ENCODE data around the gene DDX27. TPM values are rescaled to one million over a fixed set of nuclear protein-coding genes. Genes with fewer than 3 reads are reported as not detected.
"Not testable (repeated sequence)": the region's sequence is repeated elsewhere in the genome, so short reads cannot be mapped to it uniquely, and the experiment has no call there.

Gene DDX27, protein sequence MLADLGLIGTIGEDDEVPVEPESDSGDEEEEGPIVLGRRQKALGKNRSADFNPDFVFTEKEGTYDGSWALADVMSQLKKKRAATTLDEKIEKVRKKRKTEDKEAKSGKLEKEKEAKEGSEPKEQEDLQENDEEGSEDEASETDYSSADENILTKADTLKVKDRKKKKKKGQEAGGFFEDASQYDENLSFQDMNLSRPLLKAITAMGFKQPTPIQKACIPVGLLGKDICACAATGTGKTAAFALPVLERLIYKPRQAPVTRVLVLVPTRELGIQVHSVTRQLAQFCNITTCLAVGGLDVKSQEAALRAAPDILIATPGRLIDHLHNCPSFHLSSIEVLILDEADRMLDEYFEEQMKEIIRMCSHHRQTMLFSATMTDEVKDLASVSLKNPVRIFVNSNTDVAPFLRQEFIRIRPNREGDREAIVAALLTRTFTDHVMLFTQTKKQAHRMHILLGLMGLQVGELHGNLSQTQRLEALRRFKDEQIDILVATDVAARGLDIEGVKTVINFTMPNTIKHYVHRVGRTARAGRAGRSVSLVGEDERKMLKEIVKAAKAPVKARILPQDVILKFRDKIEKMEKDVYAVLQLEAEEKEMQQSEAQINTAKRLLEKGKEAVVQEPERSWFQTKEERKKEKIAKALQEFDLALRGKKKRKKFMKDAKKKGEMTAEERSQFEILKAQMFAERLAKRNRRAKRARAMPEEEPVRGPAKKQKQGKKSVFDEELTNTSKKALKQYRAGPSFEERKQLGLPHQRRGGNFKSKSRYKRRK
- total RNA-seq, result 10 to 100 TPM; 40.5 to 52.7 TPM

DNA sequence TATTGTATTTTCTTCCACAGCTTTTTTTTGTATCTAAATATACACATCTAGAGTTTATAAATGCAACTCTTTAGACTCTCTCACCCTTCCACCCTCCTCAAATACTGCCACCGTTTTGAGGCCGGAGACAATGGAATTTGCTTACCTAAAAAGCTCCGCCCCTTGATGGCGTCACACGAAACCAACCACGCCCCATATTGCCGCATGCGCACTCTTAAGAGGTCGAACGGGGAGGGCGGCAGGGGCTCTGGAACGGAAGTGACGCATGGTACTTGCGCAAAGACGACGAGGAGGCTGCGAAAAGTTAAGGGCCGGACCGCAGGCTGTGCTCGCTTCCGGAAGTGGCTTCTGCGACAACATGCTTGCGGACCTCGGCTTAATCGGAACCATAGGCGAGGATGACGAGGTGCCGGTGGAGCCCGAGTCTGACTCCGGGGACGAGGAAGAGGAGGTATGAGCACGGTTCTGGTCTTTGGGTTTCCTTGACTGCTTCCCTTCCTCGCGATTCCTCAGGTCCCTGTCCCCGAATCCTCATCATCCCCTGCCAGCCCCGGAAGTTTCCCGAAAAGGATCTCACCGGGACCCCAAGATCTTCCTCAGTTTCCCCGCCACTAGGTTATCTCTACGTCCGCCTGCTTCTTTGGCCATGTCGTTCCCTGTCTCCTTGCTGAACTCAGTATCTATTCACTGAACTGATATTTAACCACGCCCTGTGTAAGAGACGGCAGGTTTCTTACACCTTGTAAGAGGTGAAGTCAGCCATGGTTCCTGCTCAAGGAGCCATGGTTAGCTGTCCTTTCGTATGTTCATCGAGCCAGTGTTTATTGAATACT lies at the start of gene DDX27:
DDX27 (plus strand) TSS at position 326 of the 833 bp plus-strand sequence; CDS start at position 359, 33 bp downstream.
- Mint-ChIP-seq H3K36me3 (peaks cover 22% of the 10 kb centered on the region), H3K4me3 (peak within 1 kb of the TSS; percentile 89), H3K4me1 (peaks cover 26% of the 10 kb centered on the region), H3K27ac (peak within 1 kb of the TSS; percentile 93), H3K9me3 (ENCODE audit: low read depth) (no peaks in the 10 kb centered on the region), H3K27me3 (no peaks in the 10 kb centered on the region)
- DNase-seq (peak; percentile 99), ATAC-seq (peak; percentile 94)
- CTCF ChIA-PET, result interaction anchor here (0.6 to 11.7 kb wide), 14 partner anchors 9 to 543 kb away, joined by 3 to 161 read pairs (median 4); partner anchors contain the start of gene STAU1

DNA sequence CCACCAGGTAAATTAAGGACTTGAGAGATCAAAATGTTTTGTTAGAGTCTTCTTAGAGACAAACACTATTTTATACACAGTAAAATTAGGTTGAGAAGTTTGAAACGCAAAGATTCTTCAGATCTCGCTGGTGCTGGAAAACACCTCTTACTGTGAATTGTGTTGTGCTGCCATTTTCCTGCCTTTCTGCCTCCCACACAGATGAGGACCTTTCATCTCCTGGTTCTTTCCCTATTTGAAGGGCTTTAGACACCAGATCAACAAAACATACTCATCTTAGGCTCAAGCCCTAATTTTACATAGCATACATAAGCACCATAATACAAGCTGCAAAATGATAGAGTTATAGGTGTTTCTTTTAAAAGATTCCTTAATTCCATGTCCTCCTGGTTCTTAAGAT lies 49.7 kb upstream of the DDX27 start:
- Mint-ChIP-seq H3K9me3 (ENCODE audit: low read depth) (no peaks in the 10 kb centered on the region), H3K27ac (peak overlapping the region; percentile 42), H3K27me3 (no peaks in the 10 kb centered on the region), H3K4me3 (no peak overlapping the region), H3K4me1 (peaks cover 60% of the 10 kb centered on the region), H3K36me3 (peaks cover 34% of the 10 kb centered on the region)
- CTCF ChIA-PET, result no interaction called here
- DNase-seq, result no peak
- no peak for ATAC-seq

DNA sequence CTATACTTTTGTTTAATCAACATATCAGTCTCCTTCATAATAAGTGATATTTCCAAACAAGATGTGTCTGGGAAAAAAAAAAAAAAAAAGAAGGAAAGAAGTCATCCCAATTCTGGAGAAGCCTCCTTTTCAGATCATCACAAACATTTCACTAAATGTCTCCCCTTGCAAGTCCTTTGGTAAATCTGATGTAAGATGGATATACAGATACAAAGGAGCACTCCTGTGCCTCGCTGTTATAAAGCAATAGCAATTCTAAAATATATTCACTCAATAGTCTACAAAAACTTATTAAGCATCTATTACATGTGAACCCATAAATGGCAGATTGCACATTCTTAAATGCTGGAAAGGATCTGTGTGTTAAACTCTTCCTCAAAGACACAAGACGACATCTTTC lies 48.5 kb upstream of the DDX27 start:
- Mint-ChIP-seq H3K27ac (peak overlapping the region; percentile 24), H3K36me3 (peaks cover 32% of the 10 kb centered on the region), H3K9me3 (ENCODE audit: low read depth) (no peaks in the 10 kb centered on the region), H3K4me3 (no peak overlapping the region), H3K27me3 (no peaks in the 10 kb centered on the region), H3K4me1 (peaks cover 58% of the 10 kb centered on the region)
- ATAC-seq (no peak), DNase-seq (no peak)
- CTCF ChIA-PET, result no interaction called here

DNA sequence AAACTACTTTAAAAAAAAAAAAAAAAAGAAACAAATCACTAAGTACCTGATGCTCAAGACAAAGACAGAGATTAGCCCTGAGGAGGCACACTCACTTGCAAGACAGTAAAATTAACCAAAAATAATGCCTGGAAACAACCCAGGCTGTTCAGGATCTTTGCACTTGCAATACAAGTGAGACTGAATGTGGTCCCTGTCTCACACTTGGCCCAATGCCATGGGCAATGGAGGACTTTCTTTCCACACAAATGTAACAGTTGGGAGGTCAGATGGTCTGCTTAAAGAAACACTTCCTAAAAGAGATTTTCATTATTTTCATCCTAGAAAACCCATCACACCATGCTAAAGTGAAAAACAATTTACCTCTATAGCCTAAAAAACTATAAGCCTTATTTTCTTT lies 47.3 kb upstream of the DDX27 start:
- Mint-ChIP-seq H3K36me3 (peaks cover 29% of the 10 kb centered on the region), H3K4me1 (peaks cover 46% of the 10 kb centered on the region), H3K27me3 (no peaks in the 10 kb centered on the region), H3K4me3 (no peak overlapping the region), H3K9me3 (ENCODE audit: low read depth) (no peaks in the 10 kb centered on the region), H3K27ac (no peak overlapping the region)
- no peak for ATAC-seq
- no peak for DNase-seq
- CTCF ChIA-PET, result interaction anchor here (1.4 to 2.6 kb wide), 2 partner anchors 38 to 45 kb away, joined by 3 to 17 read pairs; no protein-coding TSS in a partner anchor

DNA sequence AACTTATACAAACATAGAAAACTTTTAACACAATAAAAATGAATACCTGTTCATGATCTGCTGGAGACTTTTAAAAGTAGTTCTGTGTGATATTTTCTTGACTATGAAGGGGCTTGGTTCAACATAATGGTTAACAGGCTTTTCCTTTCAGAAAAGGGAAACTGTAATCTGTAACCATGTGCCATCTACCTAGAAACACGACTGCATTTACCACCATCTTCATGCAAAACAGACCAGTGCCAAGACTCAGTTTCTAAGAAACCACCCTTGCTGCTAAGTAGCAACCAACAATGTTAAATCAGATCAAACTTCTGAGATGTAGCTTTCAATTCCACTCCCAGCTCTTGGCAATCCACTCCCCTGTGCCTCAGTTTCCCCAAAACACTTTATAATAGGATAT lies 46.8 kb upstream of the DDX27 start:
- ATAC-seq (peak; percentile 51), DNase-seq (no peak)
- CTCF ChIA-PET, result interaction anchor here (1.4 to 2.6 kb wide), 3 partner anchors 13 to 45 kb away, joined by 3 to 17 read pairs (median 4); no protein-coding TSS in a partner anchor
- Mint-ChIP-seq H3K4me1 (peaks cover 41% of the 10 kb centered on the region), H3K36me3 (peaks cover 29% of the 10 kb centered on the region), H3K4me3 (no peak overlapping the region), H3K27me3 (no peaks in the 10 kb centered on the region), H3K9me3 (ENCODE audit: low read depth) (no peaks in the 10 kb centered on the region), H3K27ac (peak overlapping the region; percentile 76)

DNA sequence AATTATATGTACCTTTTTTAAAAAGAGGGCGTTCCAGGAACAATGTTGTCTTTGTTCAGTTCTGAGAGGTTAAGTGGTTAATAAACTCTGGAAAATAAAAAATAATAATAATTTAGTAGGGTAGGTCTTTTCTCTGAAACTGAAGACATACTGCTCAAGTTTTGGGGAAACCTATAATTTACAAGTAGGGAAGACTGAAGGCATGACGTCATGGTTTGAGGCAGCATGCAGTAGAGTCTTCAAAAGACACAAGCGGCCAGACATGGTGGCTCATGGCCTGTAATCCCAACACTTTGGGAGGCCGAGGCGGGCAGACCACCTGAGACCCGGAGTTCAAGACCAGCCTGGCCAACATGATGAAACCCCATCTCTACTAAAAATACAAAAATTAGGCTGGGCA lies 45.0 kb upstream of the DDX27 start:
- DNase-seq (no peak), ATAC-seq (no peak)
- H3K27me3 Mint-ChIP-seq, result no peaks in the 10 kb centered on the region
- CTCF ChIA-PET, result interaction anchor here (1.0 to 2.6 kb wide), 3 partner anchors 11 to 43 kb away, joined by 4 to 17 read pairs (median 5); no protein-coding TSS in a partner anchor
- H3K4me1 Mint-ChIP-seq, result peaks cover 29% of the 10 kb centered on the region
- no peak overlapping the region for H3K27ac Mint-ChIP-seq
- no peak overlapping the region for H3K4me3 Mint-ChIP-seq
- H3K36me3 Mint-ChIP-seq, result peaks cover 35% of the 10 kb centered on the region
- no peaks in the 10 kb centered on the region for H3K9me3 Mint-ChIP-seq (ENCODE audit: low read depth)

DNA sequence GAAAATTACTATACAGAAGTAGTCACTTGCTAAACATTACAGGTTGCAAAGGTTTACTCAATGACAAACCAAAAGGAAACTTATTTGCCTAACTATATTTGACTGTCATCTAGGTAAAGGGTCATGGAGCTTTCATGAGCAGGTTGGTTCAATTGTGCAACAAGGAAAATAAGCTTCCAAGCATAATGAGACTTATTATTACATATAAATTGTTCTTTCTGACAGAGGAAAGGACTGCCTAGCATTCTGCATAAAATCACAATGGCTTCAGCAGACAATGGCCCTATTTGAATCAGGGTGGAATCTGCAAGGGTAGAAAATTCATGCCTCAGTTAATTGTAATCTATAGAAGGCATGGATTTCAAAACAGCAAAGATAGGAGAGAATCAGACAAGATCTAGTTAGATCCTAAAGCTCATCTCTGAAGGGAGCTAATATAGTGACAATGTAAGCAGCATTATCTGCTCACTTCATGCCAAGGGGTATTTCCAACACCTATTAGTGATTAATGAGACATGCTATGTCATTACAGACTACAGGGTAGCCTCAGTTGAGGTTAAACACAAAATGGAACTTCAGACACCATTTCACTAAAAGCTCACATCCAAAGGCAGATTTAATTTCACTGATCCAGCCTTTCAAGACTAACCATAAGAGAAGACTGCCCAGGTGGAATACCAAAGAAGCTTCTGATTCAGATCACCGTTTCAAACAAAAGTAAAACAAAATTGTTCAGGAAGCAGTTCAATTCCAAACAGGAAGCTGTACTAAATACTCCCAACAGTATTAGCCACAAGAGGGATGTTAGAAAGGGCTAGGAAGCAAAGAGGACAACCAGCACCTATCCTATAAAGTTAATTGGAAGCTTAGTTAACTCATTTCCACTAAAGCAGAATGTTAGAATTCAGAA lies 39.6 kb upstream of the DDX27 start:
- peaks cover 19% of the 10 kb centered on the region for H3K36me3 Mint-ChIP-seq
- H3K9me3 Mint-ChIP-seq (ENCODE audit: low read depth), result no peaks in the 10 kb centered on the region
- DNase-seq, result no peak
- H3K4me3 Mint-ChIP-seq, result no peak overlapping the region
- CTCF ChIA-PET, result interaction anchor here (0.7 to 3.6 kb wide), 7 partner anchors 12 to 319 kb away, joined by 3 to 19 read pairs (median 3); partner anchors contain the start of gene DDX27
- no peak overlapping the region for H3K27ac Mint-ChIP-seq
- no peaks in the 10 kb centered on the region for H3K27me3 Mint-ChIP-seq
- H3K4me1 Mint-ChIP-seq, result peaks cover 42% of the 10 kb centered on the region
- ATAC-seq, result no peak

DNA sequence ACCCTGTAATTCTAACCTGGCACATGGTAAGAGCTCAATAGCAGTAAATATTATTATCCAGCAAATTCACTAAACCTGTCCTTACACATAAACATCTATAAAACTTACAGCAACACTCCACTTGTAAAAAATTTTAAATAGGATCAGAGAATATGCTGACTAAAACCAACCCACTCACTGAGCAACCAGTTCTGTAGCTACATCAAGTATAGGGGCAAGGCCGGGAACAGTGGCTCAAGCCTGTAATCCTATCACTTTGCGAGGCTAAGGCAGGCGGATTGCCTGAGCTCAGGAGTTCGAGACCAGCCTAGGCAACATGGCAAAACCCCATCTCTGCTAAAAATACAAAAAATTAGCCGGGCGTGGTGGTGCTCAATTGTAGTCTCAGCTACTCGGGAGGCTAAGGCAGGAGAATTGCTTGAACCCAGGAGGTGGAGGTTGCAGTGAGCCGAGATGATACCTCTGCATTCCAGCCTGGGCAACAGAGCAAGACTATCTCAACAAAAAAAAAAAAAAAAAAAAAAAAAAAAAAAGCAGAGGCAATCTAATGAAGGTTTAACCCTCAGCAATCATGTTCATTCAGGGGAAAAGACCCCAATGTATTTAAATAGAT lies 37.8 kb upstream of the DDX27 start:
- ATAC-seq (no peak), DNase-seq (no peak)
- Mint-ChIP-seq H3K27me3 (no peaks in the 10 kb centered on the region), H3K9me3 (ENCODE audit: low read depth) (no peaks in the 10 kb centered on the region), H3K4me3 (no peak overlapping the region), H3K36me3 (peaks cover 27% of the 10 kb centered on the region), H3K27ac (no peak overlapping the region), H3K4me1 (peaks cover 59% of the 10 kb centered on the region)
- CTCF ChIA-PET, result interaction anchor here (2.0 to 3.6 kb wide), 3 partner anchors 14 to 36 kb away, joined by 4 to 19 read pairs (median 17); partner anchors contain the start of gene DDX27

DNA sequence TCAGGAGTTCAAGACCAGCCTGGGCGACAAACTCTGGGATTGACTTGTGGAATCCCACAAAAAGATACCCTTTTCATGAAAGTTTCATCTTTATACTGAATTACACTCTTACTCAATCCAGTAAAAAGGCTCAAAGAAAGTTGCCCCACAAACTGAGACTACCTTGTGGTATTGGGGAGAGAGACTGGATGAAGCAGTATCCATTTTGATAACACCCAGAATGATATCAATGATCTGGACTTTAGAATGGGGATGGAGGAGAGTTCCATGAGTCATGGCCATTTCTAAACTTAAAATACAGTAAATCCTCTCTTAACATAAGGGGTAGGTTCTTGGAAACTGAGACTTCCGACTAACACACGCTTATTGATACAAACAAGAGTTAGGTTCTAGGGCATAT lies 35.8 kb upstream of the DDX27 start:
- Mint-ChIP-seq H3K36me3 (peaks cover 22% of the 10 kb centered on the region), H3K4me3 (no peak overlapping the region), H3K4me1 (peaks cover 62% of the 10 kb centered on the region), H3K9me3 (ENCODE audit: low read depth) (no peaks in the 10 kb centered on the region), H3K27ac (no peak overlapping the region), H3K27me3 (no peaks in the 10 kb centered on the region)
- CTCF ChIA-PET, result interaction anchor here (1.2 to 2.9 kb wide), 3 partner anchors 16 to 50 kb away, joined by 5 to 16 read pairs (median 6); no protein-coding TSS in a partner anchor
- no peak for DNase-seq
- no peak for ATAC-seq

DNA sequence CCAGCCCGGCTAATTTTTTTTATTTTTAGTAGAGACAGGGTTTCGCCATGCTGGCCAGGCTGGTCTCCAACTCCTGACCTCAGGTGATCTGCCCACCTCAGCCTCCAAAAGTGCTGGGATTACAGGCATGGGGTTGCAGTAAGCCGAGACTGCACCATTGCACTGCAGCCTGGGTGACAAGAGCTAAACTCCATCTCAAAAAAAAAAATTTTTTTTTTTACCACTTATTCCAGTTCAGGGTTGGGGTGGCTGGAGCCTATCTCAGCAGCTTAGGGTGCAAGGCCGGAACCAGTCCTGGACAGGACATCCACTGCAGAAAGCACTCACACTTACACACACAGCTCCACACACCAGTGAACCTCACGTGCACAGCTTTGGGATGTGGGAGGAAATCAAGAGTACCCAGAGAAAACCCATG lies 35.1 kb upstream of the DDX27 start:
- H3K27ac Mint-ChIP-seq; H3K4me3 Mint-ChIP-seq; ATAC-seq; DNase-seq; H3K27me3 Mint-ChIP-seq; H3K9me3 Mint-ChIP-seq (ENCODE audit: low read depth): not testable (repeated sequence)
- CTCF ChIA-PET, result interaction anchor here (1.0 to 2.9 kb wide), 4 partner anchors 17 to 526 kb away, joined by 3 to 16 read pairs (median 8); no protein-coding TSS in a partner anchor
- Mint-ChIP-seq H3K4me1 (peaks cover 64% of the 10 kb centered on the region), H3K36me3 (peaks cover 22% of the 10 kb centered on the region)

DNA sequence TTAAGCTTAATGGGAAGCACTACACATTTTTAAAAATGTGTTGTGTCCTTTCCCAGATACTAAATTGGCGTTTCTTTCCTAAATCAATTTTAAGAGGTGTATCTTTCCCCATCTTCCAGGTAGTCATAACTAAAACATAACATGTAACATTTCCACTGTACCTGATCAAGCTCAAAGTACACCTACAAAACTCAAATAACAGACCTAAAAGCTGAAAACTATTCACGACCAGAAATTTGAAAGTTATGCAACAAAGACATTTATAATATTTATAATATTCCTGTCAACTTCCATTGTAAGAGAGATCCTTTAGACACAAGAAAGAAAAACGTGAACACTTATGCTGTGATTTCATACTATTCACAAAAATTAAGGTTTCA lies 34.5 kb upstream of the DDX27 start:
- peaks cover under 1% of the 10 kb centered on the region for H3K27me3 Mint-ChIP-seq
- H3K4me3 Mint-ChIP-seq, result no peak overlapping the region
- H3K4me1 Mint-ChIP-seq, result peaks cover 59% of the 10 kb centered on the region
- no peak for DNase-seq
- H3K27ac Mint-ChIP-seq, result no peak overlapping the region
- H3K9me3 Mint-ChIP-seq (ENCODE audit: low read depth), result no peaks in the 10 kb centered on the region
- CTCF ChIA-PET, result interaction anchor here (1.0 to 2.9 kb wide), 6 partner anchors 11 to 527 kb away, joined by 3 to 16 read pairs (median 4); no protein-coding TSS in a partner anchor
- peaks cover 22% of the 10 kb centered on the region for H3K36me3 Mint-ChIP-seq
- no peak for ATAC-seq

All from activated CD8-positive, alpha-beta memory T cell treated with anti-CD3 and anti-CD28 coated beads, Interleukin-2, amount 10 ng/mL, durations not matched to agents 7 days and 5 days (primary cell).